HepG2 (cell line): ENCODE results near the gene ZBTB18. TPM values are rescaled to one million over a fixed set of nuclear protein-coding genes. Genes with fewer than 3 reads are reported as not detected.

Source experiments
- ATAC-seq: fragments of 200-7000 bp; cut with Tn5 transposase; 3 replicates; pipeline ENCODE4 v1.9.1; 2020; ENCODE audit warnings: mild to moderate bottlenecking, moderate library complexity
- BruUV-seq: library from RNA; stranded (reverse); fragments of 400-500 nt; replicated peaks from 2 replicates; lab custom pipeline; 2021; lab: Mats Ljungman, UMichigan
- CTCF ChIA-PET: fragments of 300-600 bp; formaldehyde crosslinking; extraction: SDS; loops from one replicate; lab custom pipeline; 2021; ENCODE audit warnings: low total read pairs, inconsistent platforms, low intra/inter-chr PET ratio; lab: Yijun Ruan, JAX
- POLR2A ChIA-PET: fragments of 350-600 bp; sonication (Branson Sonifier 250); formaldehyde crosslinking; loops from one replicate; lab custom pipeline; 2020; ENCODE audit warnings: antibody characterized with exemption, inconsistent platforms; lab: Yijun Ruan, JAX
- DNase-seq: peaks from one replicate; pipeline ENCODE4 v3.0.0-alpha.2; 2015; ENCODE audit warnings: low spot score
- FAIRE-seq: peaks from 3 replicates; lab custom pipeline; 2011; peaks lifted over from hg19 to GRCh38; lab: Jason Lieb, UNC
- H2AFZ ChIP-seq: one replicate; pipeline ENCODE4 v1.6.1; 2011; ENCODE audit warnings: low read length, inconsistent platforms
- H3K27ac ChIP-seq: fragments of 300-600 bp; 3 replicates; pipeline ENCODE4 v1.8.0; 2011; ENCODE audit warnings: mixed run types, mild to moderate bottlenecking, mixed read lengths, low read length, inconsistent platforms; ENCODE audit not compliant: insufficient read depth; ENCODE audit errors: extremely low read length
- H3K27me3 ChIP-seq, 2 experiments: fragments of 200-600 bp in 1 of 2; 2 replicates in 1 of 2; 3 replicates in 1 of 2; pipeline versions ENCODE4 v1.6.0 to v1.8.0; 2011; ENCODE audit warnings: low read length in 2 of 2, mild to moderate bottlenecking in 2 of 2, moderate library complexity in 2 of 2, inconsistent platforms in 1 of 2; ENCODE audit not compliant: insufficient read depth in 2 of 2, control insufficient read depth in 1 of 2
- H3K36me3 ChIP-seq, 2 experiments: fragments of 200-600 bp in 1 of 2; replicated peaks in 1 of 2; 2 replicates in 1 of 2; 3 replicates in 1 of 2; pipeline versions ENCODE4 v1.5.1 to v1.8.0; 2011; ENCODE audit warnings: low read length in 2 of 2, inconsistent platforms in 1 of 2; ENCODE audit not compliant: insufficient read depth in 2 of 2, control insufficient read depth in 1 of 2
- H3K4me1 ChIP-seq: 2 replicates; pipeline ENCODE4 v1.5.1; 2012; ENCODE audit warnings: low read length, inconsistent platforms; ENCODE audit not compliant: insufficient read depth
- H3K4me2 ChIP-seq: 2 replicates; pipeline ENCODE4 v1.6.0; 2011; ENCODE audit warnings: low read depth, low read length, inconsistent platforms
- H3K4me3 ChIP-seq, 3 experiments: fragments of 200-600 bp in 1 of 3; sonication (generic), shearing (Covaris generic) in 1 of 3; replicated peaks in 1 of 3; 2 replicates each; pipeline ENCODE4 v1.5.1; 2011 to 2016; ENCODE audit warnings: low read length in 3 of 3, inconsistent platforms in 2 of 3, low read depth in 2 of 3, mild to moderate bottlenecking in 2 of 3, control low read depth in 1 of 3, mixed read lengths in 1 of 3; ENCODE audit not compliant: insufficient read depth in 1 of 3
- H3K79me2 ChIP-seq: one replicate; pipeline ENCODE4 v1.6.1; 2011; ENCODE audit warnings: low read length, inconsistent platforms; ENCODE audit not compliant: insufficient read depth
- H3K9ac ChIP-seq: 2 replicates; pipeline ENCODE4 v1.6.0; 2011; ENCODE audit warnings: mild to moderate bottlenecking, low read depth, low read length, inconsistent platforms; ENCODE audit not compliant: insufficient read depth
- H3K9me3 ChIP-seq: 2 replicates; pipeline ENCODE4 v1.5.1; 2012; ENCODE audit warnings: mild to moderate bottlenecking, low read length
- H4K20me1 ChIP-seq: 2 replicates; pipeline ENCODE4 v1.6.0; 2011; ENCODE audit warnings: inconsistent platforms, mild to moderate bottlenecking, low read length, moderate library complexity; ENCODE audit not compliant: insufficient read depth
- AFF4 ChIP-seq: sonication (generic); formaldehyde crosslinking; IDR thresholded peaks from 2 replicates; pipeline ENCODE4 v1.4.0; 2020; ENCODE audit warnings: missing genetic modification reagents
- ASH2L ChIP-seq: fragments of 300-600, 200-600 bp; sonication (generic); IDR thresholded peaks from 2 replicates; pipeline ENCODE4 v1.7.0; 2017; ENCODE audit warnings: low read depth, mild to moderate bottlenecking, moderate library complexity, mixed read lengths, low read length; ENCODE audit not compliant: insufficient read length
- FOXK1 ChIP-seq: sonication (generic); formaldehyde crosslinking; IDR thresholded peaks from 2 replicates; pipeline ENCODE4 v1.4.0; 2020; ENCODE audit warnings: low read depth, missing genetic modification reagents, borderline replicate concordance
- GFI1 ChIP-seq: sonication (generic); formaldehyde crosslinking; IDR thresholded peaks from 2 replicates; pipeline ENCODE4 v1.5.0; 2020; ENCODE audit warnings: missing genetic modification reagents, mild to moderate bottlenecking, borderline replicate concordance
- IKZF1 ChIP-seq: fragments of 450-650 bp; IDR thresholded peaks from 2 replicates; pipeline ENCODE4 v1.7.1; 2016
- MED8 ChIP-seq: sonication (generic); formaldehyde crosslinking; IDR thresholded peaks from 2 replicates; pipeline ENCODE4 v1.8.1; 2023; ENCODE audit warnings: mild to moderate bottlenecking, missing genetic modification reagents; ENCODE audit not compliant: insufficient replicate concordance
- NFE2 ChIP-seq: sonication (generic); formaldehyde crosslinking; IDR thresholded peaks from 2 replicates; pipeline ENCODE4 v1.4.0; 2020; ENCODE audit warnings: missing genetic modification reagents
- SRSF4 ChIP-seq: fragments of 200-400 bp; formaldehyde crosslinking; IDR thresholded peaks from one replicate; pipeline ENCODE4 v1.6.1; 2018; ENCODE audit warnings: mild to moderate bottlenecking, low read depth, low read length, moderate library complexity; ENCODE audit not compliant: poor library complexity, severe bottlenecking
- STAT6 ChIP-seq: sonication (generic); formaldehyde crosslinking; IDR thresholded peaks from 2 replicates; pipeline ENCODE4 v1.4.0; 2020; ENCODE audit warnings: missing genetic modification reagents, mild to moderate bottlenecking, borderline replicate concordance
- ZNF101 ChIP-seq: sonication (generic); formaldehyde crosslinking; IDR thresholded peaks from 2 replicates; pipeline ENCODE4 v1.4.0; 2020; ENCODE audit warnings: mild to moderate bottlenecking, low read depth, missing genetic modification reagents, borderline replicate concordance
- ZNF616 ChIP-seq: sonication (generic); formaldehyde crosslinking; IDR thresholded peaks from 2 replicates; pipeline ENCODE4 v1.5.0; 2020; ENCODE audit warnings: low read depth, mild to moderate bottlenecking, missing genetic modification reagents
- ZNF720 ChIP-seq: sonication (generic); formaldehyde crosslinking; IDR thresholded peaks from 2 replicates; pipeline ENCODE4 v1.4.0; 2020; ENCODE audit warnings: missing genetic modification reagents
- ZNF850 ChIP-seq: sonication (generic); formaldehyde crosslinking; conservative IDR thresholded peaks from 2 replicates; pipeline ENCODE4 v1.9.0; 2021; ENCODE audit warnings: mild to moderate bottlenecking, missing genetic modification reagents
- WGBS: methylation state at CpG from one replicate; pipeline ENCODE4 v1.1.6; 2017; ENCODE audit warnings: low lambda C conversion rate; 5-methylcytosine and 5-hydroxymethylcytosine counted together
- in situ Hi-C: cut with HindIII; loops from 2 replicates; pipeline ENCODE4 v1.10.0; 2017; ENCODE audit warnings: low pct_unique_long_range_greater_than_20kb; ENCODE audit not compliant: extremely low pct_ligation_motif_present
- intact Hi-C: fragments of 100-400 bp; cut with micrococcal nuclease; formaldehyde crosslinking; loops from one replicate; pipeline ENCODE4 v1.10.0; 2022; ENCODE audit not compliant: unreplicated experiment
- polyA plus RNA-seq, 8 experiments: library from polyadenylated mRNA; depleted of rRNA in 3 of 8; stranded (reverse) in 7 of 8; unstranded in 1 of 8; fragments of >200 nt; fragmentation: Illumina TruSeq in 4 of 8; extraction: Trizol in 4 of 8; gene quantifications; 2 replicates each; pipeline versions ENCODE4 v1.2.1 to v1.2.3, GENCODE V29; 2011 to 2016; ENCODE audit warnings: low read depth in 4 of 8, missing spikeins in 1 of 8, mixed read lengths in 1 of 8; ENCODE audit not compliant: insufficient read depth in 1 of 8
- total RNA-seq, 5 experiments: library from RNA; depleted of rRNA; stranded (reverse); fragments of >200 nt; fragmentation: Illumina TruSeq; extraction: Trizol; gene quantifications; 2 replicates each; pipeline ENCODE4 v1.2.3, GENCODE V29; 2016; ENCODE audit warnings: low read depth in 1 of 5
- TF ChIP-seq, protein P1 (sequence below): sonication (generic); formaldehyde crosslinking; IDR thresholded peaks from 2 replicates; pipeline ENCODE4 v1.5.0; 2020; ENCODE audit warnings: mild to moderate bottlenecking, missing genetic modification reagents
- TF ChIP-seq, protein P2 (sequence below): sonication (generic); formaldehyde crosslinking; IDR thresholded peaks from 2 replicates; pipeline ENCODE4 v1.8.1; 2023; ENCODE audit warnings: missing genetic modification reagents, mild to moderate bottlenecking, borderline replicate concordance

Gene ZBTB18
- total and polyA plus RNA-seq, 2 of the 13 experiments (the other 11 are each of a cell fraction or from before 2014, with no cell fraction given): 3.1 to 4.3 TPM

- no peaks in the 10 kb centered on the region for H3K9me3 ChIP-seq
- no peak overlapping the region for H3K4me3 ChIP-seq
- no peaks in the 10 kb centered on the region for H3K79me2 ChIP-seq
- H3K27ac ChIP-seq: no peak overlapping the region
- ATAC-seq (no peak), FAIRE-seq (no peak), DNase-seq (no peak)
- POLR2A ChIA-PET: no interaction called here
- no peaks in the 10 kb centered on the region for H3K36me3 ChIP-seq
- peaks cover 0 to 13% of the 10 kb centered on the region in 2 experiments; a peak in 1 of 5 replicates for H3K27me3 ChIP-seq
- no peaks in the 10 kb centered on the region for H3K4me1 ChIP-seq
- H3K9ac ChIP-seq: no peak overlapping the region
- CTCF ChIA-PET: no interaction called here
- intact Hi-C loops: no loop called here
- BruUV-seq: no TSS peak
- in situ Hi-C loops: no loop called here
- WGBS: 38% methylated on average over 2 of the region's 2 CpGs
- no peak overlapping the region for H3K4me2 ChIP-seq
- no peak overlapping the region for H2AFZ ChIP-seq
- H4K20me1 ChIP-seq: no peaks in the 10 kb centered on the region
- TF ChIP-seq ZNF616: no peak
- TF ChIP-seq ASH2L: no peak
- TF ChIP-seq FOXK1 (CRISPR knock-in tag): no peak
- TF ChIP-seq NFE2 (CRISPR knock-in tag): no peak
- no peak for TF ChIP-seq ZNF720 (CRISPR knock-in tag)
- no peak for TF ChIP-seq GFI1 (CRISPR knock-in tag)
- TF ChIP-seq IKZF1: no peak
- TF ChIP-seq STAT6 (CRISPR knock-in tag): no peak
- no peak for TF ChIP-seq ZNF101
- TF ChIP-seq SRSF4: no peak
- TF ChIP-seq MED8 (CRISPR knock-in tag): no peak
- TF ChIP-seq, protein P1, sequence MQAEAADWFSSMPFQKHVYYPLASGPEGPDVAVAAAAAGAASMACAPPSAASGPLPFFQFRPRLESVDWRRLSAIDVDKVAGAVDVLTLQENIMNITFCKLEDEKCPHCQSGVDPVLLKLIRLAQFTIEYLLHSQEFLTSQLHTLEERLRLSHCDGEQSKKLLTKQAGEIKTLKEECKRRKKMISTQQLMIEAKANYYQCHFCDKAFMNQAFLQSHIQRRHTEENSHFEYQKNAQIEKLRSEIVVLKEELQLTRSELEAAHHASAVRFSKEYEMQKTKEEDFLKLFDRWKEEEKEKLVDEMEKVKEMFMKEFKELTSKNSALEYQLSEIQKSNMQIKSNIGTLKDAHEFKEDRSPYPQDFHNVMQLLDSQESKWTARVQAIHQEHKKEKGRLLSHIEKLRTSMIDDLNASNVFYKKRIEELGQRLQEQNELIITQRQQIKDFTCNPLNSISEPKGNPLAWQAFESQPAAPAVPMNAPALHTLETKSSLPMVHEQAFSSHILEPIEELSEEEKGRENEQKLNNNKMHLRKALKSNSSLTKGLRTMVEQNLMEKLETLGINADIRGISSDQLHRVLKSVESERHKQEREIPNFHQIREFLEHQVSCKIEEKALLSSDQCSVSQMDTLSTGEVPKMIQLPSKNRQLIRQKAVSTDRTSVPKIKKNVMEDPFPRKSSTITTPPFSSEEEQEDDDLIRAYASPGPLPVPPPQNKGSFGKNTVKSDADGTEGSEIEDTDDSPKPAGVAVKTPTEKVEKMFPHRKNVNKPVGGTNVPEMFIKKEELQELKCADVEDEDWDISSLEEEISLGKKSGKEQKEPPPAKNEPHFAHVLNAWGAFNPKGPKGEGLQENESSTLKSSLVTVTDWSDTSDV (CRISPR knock-in tag): no peak
- TF ChIP-seq, protein P2, sequence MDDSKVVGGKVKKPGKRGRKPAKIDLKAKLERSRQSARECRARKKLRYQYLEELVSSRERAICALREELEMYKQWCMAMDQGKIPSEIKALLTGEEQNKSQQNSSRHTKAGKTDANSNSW (CRISPR knock-in tag): no peak
- TF ChIP-seq ZNF850 (CRISPR knock-in tag): no peak
- no peak for TF ChIP-seq AFF4 (CRISPR knock-in tag)
These were observed 34.8 kb downstream of the ZBTB18 start for GRCh38 chr1:244085891-244086290.
